Activated CD4-positive, CD25-positive, alpha-beta regulatory T cell treated with anti-CD3 and anti-CD28 coated beads, Interleukin-2, amount 50 U/mL, for 16 hours (primary cell): ENCODE data around the gene BCL11B.

Experiments
- DNase-seq: peaks from one replicate; pipeline ENCODE4 v3.0.0-alpha.2; 2020; ENCODE audit warnings: low read depth, low spot score

Gene BCL11B

DNA sequence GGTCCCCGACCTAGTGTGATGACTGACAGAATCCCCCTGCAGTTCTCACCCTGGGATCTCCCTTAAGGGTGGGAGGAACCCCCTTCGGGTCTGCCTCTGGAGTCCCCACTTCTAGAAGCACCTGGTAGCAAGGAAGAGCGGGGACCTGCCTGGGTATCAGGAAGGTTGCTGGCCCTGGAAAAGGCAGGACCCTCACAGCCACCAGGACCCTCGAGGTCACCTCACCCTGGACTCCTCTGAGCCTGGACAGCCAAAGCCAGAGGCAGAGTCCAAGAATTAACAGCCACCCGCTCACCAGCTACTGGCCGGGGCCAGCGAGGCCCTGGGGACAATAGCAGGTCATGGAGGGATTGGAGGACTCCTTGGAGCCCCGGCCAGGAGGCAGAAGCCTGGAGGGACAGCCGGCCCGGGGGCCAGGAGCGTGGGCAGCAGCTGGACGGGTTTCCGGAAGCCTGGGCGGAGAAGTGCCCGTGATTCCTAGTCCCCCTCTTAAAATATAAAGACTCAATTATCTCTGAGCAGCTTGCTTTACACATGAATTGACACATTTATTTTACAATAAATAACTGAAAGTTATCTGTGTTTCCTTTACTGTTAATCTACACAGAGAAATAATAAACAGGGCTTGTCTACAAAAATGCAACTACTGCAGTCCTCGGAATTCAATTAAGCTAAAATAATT, 17.5 kb downstream of the BCL11B start:
- no peak for DNase-seq

GRCh38 chr14:99253890-99254289, 18.1 kb downstream of the BCL11B start:
- no peak for DNase-seq

- no peak for DNase-seq
These were observed 18.8 kb downstream of the BCL11B start for GRCh38 chr14:99252940-99253868.

DNA sequence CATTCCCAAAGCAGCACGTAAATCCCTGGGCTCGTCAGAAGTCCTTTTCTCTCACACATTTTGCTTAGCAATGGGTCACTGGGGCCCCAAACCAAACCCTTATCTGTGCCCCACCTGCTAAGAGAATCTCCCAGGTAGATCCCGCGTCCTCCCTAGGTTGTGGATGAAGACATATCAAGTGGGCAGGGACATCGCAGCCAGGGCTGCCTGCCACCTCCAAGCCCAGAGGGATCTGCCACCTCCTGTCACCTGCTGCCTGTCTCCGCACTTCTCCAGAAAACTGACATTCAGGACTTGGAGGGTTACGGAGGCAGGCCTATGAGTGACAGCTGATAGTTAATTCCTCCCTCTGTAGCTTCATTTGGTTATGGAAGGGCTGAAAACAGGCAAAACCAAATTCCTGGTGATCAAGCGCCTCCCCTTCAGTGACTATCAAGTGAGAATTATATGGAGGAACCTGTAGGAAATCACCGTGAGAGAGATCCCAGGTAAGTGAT, 19.5 kb downstream of the BCL11B start:
- no peak for DNase-seq

DNA sequence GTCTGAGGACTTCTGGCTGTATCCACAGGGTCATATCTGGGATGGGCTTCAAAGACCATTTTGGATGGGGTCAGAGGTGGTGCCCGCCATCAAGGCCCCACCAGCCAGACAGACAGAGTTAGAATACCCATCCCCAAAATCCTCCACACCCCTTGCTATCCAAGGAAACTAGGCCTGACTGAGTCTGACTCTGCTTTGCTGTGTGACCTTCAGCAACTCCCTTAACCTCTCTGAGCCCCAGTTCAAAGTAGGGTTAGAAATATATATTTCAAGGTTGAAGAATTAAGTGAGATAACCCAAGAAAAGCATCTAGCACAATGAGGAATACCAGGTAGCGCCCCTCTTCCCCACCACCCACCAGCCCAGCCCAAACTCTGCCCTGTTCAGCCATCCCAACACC, 20.3 kb downstream of the BCL11B start:
- DNase-seq, result no peak

- DNase-seq, result no peak
These were observed 21.3 kb downstream of the BCL11B start for GRCh38 chr14:99250636-99251208.

DNA sequence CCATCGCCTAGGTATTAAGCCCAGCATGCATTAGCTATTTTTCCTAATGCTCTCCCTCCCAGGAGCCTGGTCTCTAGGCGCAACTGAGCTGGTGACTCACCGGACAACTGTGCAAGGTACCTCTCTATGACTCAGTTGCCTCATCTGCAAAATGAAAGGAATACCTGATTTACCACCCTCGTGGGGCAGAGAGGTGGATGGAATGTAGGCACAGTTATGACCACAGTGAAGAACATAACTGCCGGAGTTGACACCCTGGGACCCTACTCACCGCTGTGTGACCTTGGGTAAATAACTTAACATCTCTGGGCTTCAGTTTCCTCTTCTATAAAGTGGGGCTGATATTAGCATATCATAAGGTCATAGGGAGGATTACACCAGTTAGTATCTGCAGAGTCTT, 22.6 kb downstream of the BCL11B start:
- no peak for DNase-seq

GRCh38 chr14:99248761-99249171, 23.2 kb downstream of the BCL11B start:
- DNase-seq, result no peak

DNA sequence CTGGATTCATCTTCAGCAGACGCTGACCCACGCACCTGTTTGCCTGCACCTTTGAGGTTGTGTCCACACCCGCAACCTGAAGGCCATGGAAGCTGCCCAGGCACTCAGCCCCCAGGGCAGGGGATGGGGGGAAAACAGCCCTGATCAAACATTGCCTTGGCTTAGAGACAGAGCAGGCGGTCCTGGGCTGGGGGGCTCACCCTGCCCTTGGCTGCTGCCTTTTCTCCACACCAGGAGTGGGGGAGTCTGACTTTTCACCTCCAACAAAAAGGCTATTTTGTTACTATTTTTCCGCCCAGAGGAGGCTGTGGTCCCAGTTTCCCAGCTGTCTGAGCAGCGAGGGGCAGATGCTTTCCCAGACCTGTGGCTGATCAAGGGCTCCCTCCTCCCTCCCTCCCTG, 24.2 kb downstream of the BCL11B start:
- no peak for DNase-seq

DNA sequence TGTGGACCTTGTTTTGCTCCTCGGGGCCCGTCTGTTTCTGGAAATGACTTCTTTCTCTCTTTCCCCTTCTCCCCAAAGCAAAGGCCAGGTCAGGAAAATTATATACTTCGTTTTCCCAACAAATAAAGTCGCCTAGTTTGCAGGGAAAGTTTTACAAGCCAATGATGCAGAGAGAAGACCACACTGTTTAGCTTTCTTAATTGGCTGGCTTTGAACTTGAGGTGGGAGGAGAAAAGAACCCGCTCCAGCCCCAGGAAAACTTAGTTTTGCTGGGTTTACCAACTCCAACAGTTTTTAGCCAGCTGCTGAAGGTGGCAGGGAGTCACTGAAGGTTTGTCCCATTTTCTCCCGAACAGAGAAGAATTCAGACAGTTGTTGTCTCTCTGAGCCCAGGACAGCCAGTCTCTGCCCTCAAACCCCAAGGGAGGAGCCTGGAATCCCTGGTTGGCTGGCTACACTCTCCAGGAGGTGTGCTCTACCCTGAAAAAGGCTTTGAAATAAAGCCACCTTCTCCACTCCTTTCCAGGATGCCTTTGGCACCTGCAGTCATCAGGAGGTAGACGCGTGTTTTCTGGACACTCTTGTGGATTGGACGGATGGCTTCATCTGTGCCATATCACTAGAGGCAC, 24.8 kb downstream of the BCL11B start:
- no peak for DNase-seq

DNA sequence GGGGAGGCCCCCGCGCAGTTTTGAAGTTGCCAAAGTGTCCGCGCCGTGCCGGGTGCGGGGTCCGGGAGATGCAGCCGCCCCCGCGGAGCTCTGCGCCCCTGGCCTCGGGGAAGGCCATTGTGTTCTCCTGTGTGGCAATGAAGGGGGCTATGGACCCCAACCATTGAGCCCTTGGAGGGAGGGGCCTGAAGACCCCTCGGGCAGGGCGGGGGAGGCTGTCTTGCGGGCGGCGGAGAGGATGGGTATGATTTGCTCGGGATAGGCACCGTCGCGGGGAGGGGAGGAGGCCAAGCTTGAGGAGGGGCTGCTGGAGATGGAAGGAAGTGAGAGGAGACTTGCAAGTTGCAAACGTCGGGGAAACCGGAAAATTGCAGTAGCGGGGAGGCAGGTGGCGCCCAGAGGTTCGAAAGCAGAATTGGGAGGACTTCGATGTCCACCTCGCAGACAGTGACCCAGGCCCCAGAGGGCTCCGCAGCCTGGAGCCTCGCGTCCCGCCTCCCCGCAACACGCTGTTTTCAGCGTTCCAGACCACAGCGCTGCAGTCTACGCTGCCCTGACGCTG, 25.4 kb downstream of the BCL11B start:
- no peak for DNase-seq

DNA sequence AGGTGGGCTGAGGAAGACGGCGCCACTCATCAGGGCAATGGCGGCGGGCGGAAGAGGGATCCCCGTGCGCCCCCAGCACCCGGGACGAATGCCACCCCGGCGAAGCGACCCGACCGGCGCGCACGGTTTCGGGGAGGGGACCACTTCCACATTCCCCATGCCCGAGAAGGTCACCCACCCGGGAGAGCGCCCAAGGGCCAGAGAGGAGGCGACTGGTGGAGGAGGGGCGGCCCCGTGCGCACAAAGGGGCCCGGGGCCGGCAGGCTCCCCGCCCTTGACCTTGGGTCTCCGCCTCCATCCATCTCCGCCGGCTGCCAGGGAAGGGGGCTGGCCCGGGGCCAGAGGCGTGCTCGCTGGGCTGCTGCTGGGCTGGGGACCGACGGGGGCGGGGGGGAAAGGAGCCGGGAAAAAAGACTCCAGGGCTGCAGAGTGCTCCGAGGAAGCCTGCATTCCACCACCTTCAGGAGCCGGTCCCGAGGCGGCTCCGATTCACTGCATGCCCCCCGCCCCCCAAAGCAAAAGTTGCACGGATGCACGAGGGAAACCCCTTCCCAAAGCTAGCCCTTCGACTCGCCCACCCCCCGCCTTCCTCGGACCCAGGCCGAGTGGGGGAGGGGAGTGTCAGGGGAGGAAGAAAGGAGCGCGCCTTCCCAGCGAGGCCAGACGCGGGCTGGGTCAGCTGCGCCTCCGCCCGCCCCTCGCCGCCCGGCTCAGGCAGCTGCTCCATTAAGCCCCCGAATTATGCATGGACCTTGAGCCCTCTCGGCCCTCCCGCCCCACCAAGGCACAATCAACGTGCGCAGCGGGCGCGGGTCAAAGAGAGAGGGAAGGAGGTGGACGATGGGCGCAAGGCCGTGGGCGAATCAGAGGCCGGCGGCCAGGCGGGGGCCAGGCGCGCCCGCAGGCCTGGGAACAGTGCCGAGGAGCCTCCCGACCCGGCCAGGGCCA, 26.2 kb downstream of the BCL11B start:
- DNase-seq, result no peak

- DNase-seq, result no peak
These were observed 26.9 kb downstream of the BCL11B start for GRCh38 chr14:99244941-99245563.

- no peak for DNase-seq
These were observed 27.6 kb downstream of the BCL11B start for GRCh38 chr14:99244367-99244901.

GRCh38 chr14:99242816-99243721, 28.9 kb downstream of the BCL11B start:
- no peak for DNase-seq

DNA sequence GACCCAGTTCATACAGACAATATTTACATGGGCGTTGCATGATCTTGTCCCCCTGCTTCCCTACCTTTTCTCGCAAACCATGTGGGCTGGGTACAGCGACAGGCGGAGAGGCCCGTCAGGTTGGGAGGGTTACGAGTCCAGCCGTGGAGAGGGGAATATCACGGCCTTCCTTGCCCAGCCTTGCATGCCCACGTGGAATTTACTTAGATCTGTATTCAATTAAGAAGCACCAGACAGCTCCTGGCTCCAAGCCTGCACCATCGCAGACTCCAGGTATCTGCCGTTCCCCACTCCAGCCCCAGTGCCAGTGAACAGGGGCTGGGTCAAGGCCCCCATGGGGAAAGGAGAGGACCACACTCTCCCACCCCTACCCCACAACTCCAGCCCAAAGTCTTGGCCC, 29.8 kb downstream of the BCL11B start:
- no peak for DNase-seq

DNA sequence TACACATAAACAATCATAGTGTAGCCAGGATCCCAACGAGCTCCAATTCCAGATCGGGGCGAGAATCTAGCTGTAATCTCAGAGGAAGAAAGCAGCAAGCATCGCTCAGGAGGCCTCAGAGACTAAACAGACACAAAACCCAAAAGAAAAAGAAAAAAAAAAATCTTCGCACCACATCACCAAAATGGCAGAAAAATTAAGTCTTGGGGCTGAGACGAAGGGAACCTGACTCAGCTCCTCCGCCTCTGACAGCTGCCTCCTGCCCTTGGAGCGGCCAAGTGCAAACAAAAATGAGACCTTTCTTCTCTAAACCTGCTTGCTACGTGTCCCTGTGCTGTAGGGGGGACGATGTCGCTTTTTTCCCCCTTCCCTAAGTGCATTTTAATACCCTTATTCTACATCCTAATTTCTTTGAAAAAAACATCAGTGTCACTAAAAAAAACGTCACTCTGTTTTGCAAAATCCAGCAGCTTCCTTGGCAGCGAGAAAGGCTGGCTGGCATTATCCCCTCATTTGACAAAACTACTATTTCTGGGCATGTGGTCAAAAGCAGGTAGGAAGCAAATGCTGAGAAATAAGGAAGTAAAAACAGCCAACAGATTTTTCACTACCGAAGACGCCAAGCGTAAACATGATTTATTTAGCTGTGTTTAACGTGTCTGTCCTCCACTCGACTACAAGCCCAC, 30.5 kb downstream of the BCL11B start:
- DNase-seq, result no peak
